Astrocyte (in vitro differentiated cells and primary cell): ENCODE data around the gene DCDC2B.

Source experiments
- CTCF ChIP-seq: IDR thresholded peaks from 2 replicates; pipeline ENCODE4 v1.5.1; 2011; ENCODE audit warnings: low read depth, mild to moderate bottlenecking, inconsistent platforms, low read length, moderate library complexity; ENCODE audit not compliant: insufficient read depth
- EZH2 ChIP-seq: IDR thresholded peaks from 2 replicates; pipeline ENCODE4 v1.6.1; 2012; ENCODE audit warnings: mild to moderate bottlenecking, low read length, inconsistent platforms; ENCODE audit not compliant: insufficient read depth

- no peak for TF ChIP-seq CTCF
- no peak for TF ChIP-seq EZH2
These were observed 38.6 kb downstream of the DCDC2B start for GRCh38 chr1:32247452-32247851.
